GM23338 (cell line): ENCODE results near the gene BLOC1S6. TPM values are rescaled to one million over a fixed set of nuclear protein-coding genes. Genes with fewer than 3 reads are reported as not detected.

Experiments
- ATAC-seq: fragments of 200-7000 bp; cut with Tn5 transposase; 3 replicates; pipeline ENCODE4 v1.9.1; 2020
- DNase-seq: peaks from one replicate; pipeline ENCODE4 v3.0.0-alpha.2; 2015; ENCODE audit warnings: low spot score
- H2AFZ ChIP-seq: fragments of 200-600 bp; sonication (generic); 2 replicates; pipeline ENCODE4 v1.8.0; 2016; ENCODE audit warnings: antibody characterized with exemption, mild to moderate bottlenecking, moderate library complexity
- H3F3A ChIP-seq: fragments of 200-600 bp; sonication (generic); replicated peaks from 2 replicates; pipeline ENCODE4 v1.8.0; 2017; ENCODE audit warnings: antibody characterized with exemption, mixed run types, low read depth
- H3K27ac ChIP-seq: fragments of 200-600 bp; sonication (generic); 2 replicates; pipeline ENCODE4 v1.6.1; 2016; ENCODE audit warnings: low read depth
- H3K27me3 ChIP-seq: fragments of 200-600 bp; sonication (generic); 2 replicates; pipeline ENCODE4 v1.8.0; 2016; ENCODE audit warnings: mild to moderate bottlenecking, mixed run types, moderate library complexity; ENCODE audit not compliant: insufficient read depth
- H3K36me3 ChIP-seq: fragments of 200-600 bp; sonication (generic); 2 replicates; pipeline ENCODE4 v1.8.0; 2016; ENCODE audit warnings: mild to moderate bottlenecking; ENCODE audit not compliant: insufficient read depth
- H3K4me1 ChIP-seq: fragments of 200-600 bp; sonication (generic); 2 replicates; pipeline ENCODE4 v1.8.0; 2016; ENCODE audit warnings: mild to moderate bottlenecking, moderate library complexity; ENCODE audit not compliant: insufficient read depth
- H3K4me2 ChIP-seq: fragments of 200-600 bp; sonication (generic); 2 replicates; pipeline ENCODE4 v1.7.1; 2017; ENCODE audit warnings: mixed run types
- H3K4me3 ChIP-seq: fragments of 200-600 bp; sonication (generic); 2 replicates; pipeline ENCODE4 v1.6.1; 2016; ENCODE audit warnings: mixed run types
- H3K79me2 ChIP-seq: fragments of 200-600 bp; sonication (generic); replicated peaks from 2 replicates; pipeline ENCODE4 v1.8.0; 2017; ENCODE audit warnings: mild to moderate bottlenecking; ENCODE audit not compliant: insufficient read depth
- H3K9me2 ChIP-seq: fragments of 200-600 bp; sonication (generic); 2 replicates; pipeline ENCODE4 v1.8.0; 2017; ENCODE audit not compliant: insufficient read depth
- H4K20me1 ChIP-seq: fragments of 200-600 bp; sonication (generic); replicated peaks from 2 replicates; pipeline ENCODE4 v1.8.0; 2017; ENCODE audit warnings: mild to moderate bottlenecking; ENCODE audit not compliant: insufficient read depth
- H3K27ac Mint-ChIP-seq: 2 replicates; pipeline ENCODE4 v1.8.0; 2020; ENCODE audit warnings: inconsistent platforms, mild to moderate bottlenecking, moderate library complexity, mixed read lengths
- H3K27me3 Mint-ChIP-seq: 3 replicates; pipeline ENCODE4 v1.8.0; 2022; ENCODE audit warnings: low read depth, mild to moderate bottlenecking, moderate library complexity, mixed read lengths, inconsistent platforms; ENCODE audit not compliant: insufficient read depth, poor library complexity
- H3K36me3 Mint-ChIP-seq: 3 replicates; pipeline ENCODE4 v1.8.0; 2021; ENCODE audit warnings: low read depth, mild to moderate bottlenecking, inconsistent platforms, moderate library complexity, mixed read lengths
- H3K4me1 Mint-ChIP-seq: 3 replicates; pipeline ENCODE4 v1.8.0; 2020; ENCODE audit warnings: mild to moderate bottlenecking, inconsistent platforms, mixed read lengths
- H3K4me3 Mint-ChIP-seq: 3 replicates; pipeline ENCODE4 v1.8.0; 2021; ENCODE audit warnings: moderate library complexity, mild to moderate bottlenecking, inconsistent platforms, mixed read lengths
- H3K9me3 Mint-ChIP-seq: 3 replicates; pipeline ENCODE4 v1.8.0; 2020; ENCODE audit warnings: moderate library complexity, mild to moderate bottlenecking, inconsistent platforms, mixed read lengths
- CREB1 ChIP-seq: fragments of 250-450 bp; sonication (Bioruptor Pico); IDR thresholded peaks from 2 replicates; pipeline ENCODE4 v1.5.0; 2020; ENCODE audit warnings: low read depth, mild to moderate bottlenecking, moderate library complexity
- CTCF ChIP-seq, 2 experiments: fragments of 200-600 bp in 1 of 2; sonication (generic) in 1 of 2; conservative IDR thresholded peaks; 2 replicates each; pipeline versions ENCODE4 v1.5.1 to v1.6.1; 2016 to 2017; ENCODE audit warnings: antibody characterized with exemption in 2 of 2, low read depth in 2 of 2, mild to moderate bottlenecking in 2 of 2, moderate library complexity in 1 of 2
- ETS1 ChIP-seq: IDR thresholded peaks from 2 replicates; pipeline ENCODE4 v1.6.1; 2016; ENCODE audit warnings: antibody characterized with exemption
- EZH2 ChIP-seq: fragments of 200-600 bp; sonication (generic); IDR thresholded peaks from one replicate; pipeline ENCODE4 v1.8.0; 2017; ENCODE audit warnings: antibody characterized with exemption, mild to moderate bottlenecking, low read depth; ENCODE audit not compliant: unreplicated experiment
- EZH2phosphoT487 ChIP-seq: fragments of 200-600 bp; sonication (generic); IDR thresholded peaks from one replicate; pipeline ENCODE4 v1.8.1; 2018; ENCODE audit warnings: antibody characterized with exemption; ENCODE audit not compliant: unreplicated experiment
- JUNB ChIP-seq: IDR thresholded peaks from one replicate; pipeline ENCODE4 v1.6.1; 2016; ENCODE audit warnings: antibody characterized with exemption; ENCODE audit not compliant: unreplicated experiment
- NANOG ChIP-seq: IDR thresholded peaks from 2 replicates; pipeline ENCODE4 v1.6.1; 2016; ENCODE audit warnings: antibody characterized with exemption, borderline replicate concordance
- POLR2AphosphoS5 ChIP-seq: IDR thresholded peaks from 2 replicates; pipeline ENCODE4 v1.6.1; 2016; ENCODE audit warnings: antibody characterized with exemption, low read depth
- REST ChIP-seq: IDR thresholded peaks from one replicate; pipeline ENCODE4 v1.6.1; 2018; ENCODE audit warnings: antibody characterized with exemption; ENCODE audit not compliant: unreplicated experiment
- STAT1 ChIP-seq: IDR thresholded peaks from one replicate; pipeline ENCODE4 v1.6.1; 2016; ENCODE audit warnings: antibody characterized with exemption; ENCODE audit not compliant: unreplicated experiment
- ZNF114 ChIP-seq: fragments of 250-450 bp; sonication (Bioruptor Pico); IDR thresholded peaks from 2 replicates; pipeline ENCODE4 v1.5.0; 2020; ENCODE audit warnings: mild to moderate bottlenecking, moderate library complexity
- ZNF331 ChIP-seq: fragments of 250-450 bp; sonication (Bioruptor Pico); IDR thresholded peaks from 2 replicates; pipeline ENCODE4 v1.5.0; 2020; ENCODE audit warnings: low read depth, mild to moderate bottlenecking, moderate library complexity
- polyA plus RNA-seq: library from polyadenylated mRNA; unstranded; fragments of >200 nt; fragmentation: Nextera tagmentation; extraction: Ambion mirVana; gene quantifications from 2 replicates; pipeline ENCODE4 v1.2.1, GENCODE V29; 2016
- total RNA-seq: library from RNA; depleted of rRNA; stranded (reverse); fragments of >200 nt; shearing (Covaris generic); gene quantifications from 2 replicates; pipeline ENCODE4 v1.2.3, GENCODE V29; 2014
- TF ChIP-seq, protein P1 (sequence below): fragments of 250-450 bp; sonication (Bioruptor Pico); IDR thresholded peaks from 2 replicates; pipeline ENCODE4 v1.5.0; 2020; ENCODE audit warnings: mild to moderate bottlenecking, moderate library complexity

BLOC1S6 gene
- total and polyA plus RNA-seq, 2 experiments from 2014 or later: 20.9 to 28.4 TPM

GRCh38 chr15:45647828-45648227, 60.6 kb downstream of the BLOC1S6 start:
- DNase-seq (no peak), ATAC-seq (no peak)
- Histone ChIP-seq H3K4me2 (no peak overlapping the region), H3K4me3 (no peak overlapping the region), H4K20me1 (no peaks in the 10 kb centered on the region), H3K4me1 (no peaks in the 10 kb centered on the region), H3K27ac (no peak overlapping the region), H3K27me3 (no peaks in the 10 kb centered on the region), H3K9me2 (no peaks in the 10 kb centered on the region), H2AFZ (no peak overlapping the region), H3K79me2 (no peaks in the 10 kb centered on the region), H3F3A (no peaks in the 10 kb centered on the region), H3K36me3 (no peaks in the 10 kb centered on the region)
- Mint-ChIP-seq H3K4me1 (no peaks in the 10 kb centered on the region), H3K4me3 (no peak overlapping the region), H3K36me3 (peaks cover 13% of the 10 kb centered on the region), H3K27me3 (peaks cover 4% of the 10 kb centered on the region), H3K27ac (no peak overlapping the region), H3K9me3 (peaks cover 67% of the 10 kb centered on the region)
- TF ChIP-seq STAT1 (no peak), EZH2 (no peak), EZH2phosphoT487 (no peak), ETS1 (no peak), REST (no peak), NANOG (no peak), POLR2AphosphoS5 (no peak), JUNB (no peak), ZNF114 (CRISPR knock-in tag) (no peak), CREB1 (no peak), CTCF (conservative IDR thresholded peaks at IDR 0.05; ENCODE audit: low read depth in 2 of 2) (no peak), ZNF331 (CRISPR knock-in tag) (no peak)
- TF ChIP-seq, protein P1, sequence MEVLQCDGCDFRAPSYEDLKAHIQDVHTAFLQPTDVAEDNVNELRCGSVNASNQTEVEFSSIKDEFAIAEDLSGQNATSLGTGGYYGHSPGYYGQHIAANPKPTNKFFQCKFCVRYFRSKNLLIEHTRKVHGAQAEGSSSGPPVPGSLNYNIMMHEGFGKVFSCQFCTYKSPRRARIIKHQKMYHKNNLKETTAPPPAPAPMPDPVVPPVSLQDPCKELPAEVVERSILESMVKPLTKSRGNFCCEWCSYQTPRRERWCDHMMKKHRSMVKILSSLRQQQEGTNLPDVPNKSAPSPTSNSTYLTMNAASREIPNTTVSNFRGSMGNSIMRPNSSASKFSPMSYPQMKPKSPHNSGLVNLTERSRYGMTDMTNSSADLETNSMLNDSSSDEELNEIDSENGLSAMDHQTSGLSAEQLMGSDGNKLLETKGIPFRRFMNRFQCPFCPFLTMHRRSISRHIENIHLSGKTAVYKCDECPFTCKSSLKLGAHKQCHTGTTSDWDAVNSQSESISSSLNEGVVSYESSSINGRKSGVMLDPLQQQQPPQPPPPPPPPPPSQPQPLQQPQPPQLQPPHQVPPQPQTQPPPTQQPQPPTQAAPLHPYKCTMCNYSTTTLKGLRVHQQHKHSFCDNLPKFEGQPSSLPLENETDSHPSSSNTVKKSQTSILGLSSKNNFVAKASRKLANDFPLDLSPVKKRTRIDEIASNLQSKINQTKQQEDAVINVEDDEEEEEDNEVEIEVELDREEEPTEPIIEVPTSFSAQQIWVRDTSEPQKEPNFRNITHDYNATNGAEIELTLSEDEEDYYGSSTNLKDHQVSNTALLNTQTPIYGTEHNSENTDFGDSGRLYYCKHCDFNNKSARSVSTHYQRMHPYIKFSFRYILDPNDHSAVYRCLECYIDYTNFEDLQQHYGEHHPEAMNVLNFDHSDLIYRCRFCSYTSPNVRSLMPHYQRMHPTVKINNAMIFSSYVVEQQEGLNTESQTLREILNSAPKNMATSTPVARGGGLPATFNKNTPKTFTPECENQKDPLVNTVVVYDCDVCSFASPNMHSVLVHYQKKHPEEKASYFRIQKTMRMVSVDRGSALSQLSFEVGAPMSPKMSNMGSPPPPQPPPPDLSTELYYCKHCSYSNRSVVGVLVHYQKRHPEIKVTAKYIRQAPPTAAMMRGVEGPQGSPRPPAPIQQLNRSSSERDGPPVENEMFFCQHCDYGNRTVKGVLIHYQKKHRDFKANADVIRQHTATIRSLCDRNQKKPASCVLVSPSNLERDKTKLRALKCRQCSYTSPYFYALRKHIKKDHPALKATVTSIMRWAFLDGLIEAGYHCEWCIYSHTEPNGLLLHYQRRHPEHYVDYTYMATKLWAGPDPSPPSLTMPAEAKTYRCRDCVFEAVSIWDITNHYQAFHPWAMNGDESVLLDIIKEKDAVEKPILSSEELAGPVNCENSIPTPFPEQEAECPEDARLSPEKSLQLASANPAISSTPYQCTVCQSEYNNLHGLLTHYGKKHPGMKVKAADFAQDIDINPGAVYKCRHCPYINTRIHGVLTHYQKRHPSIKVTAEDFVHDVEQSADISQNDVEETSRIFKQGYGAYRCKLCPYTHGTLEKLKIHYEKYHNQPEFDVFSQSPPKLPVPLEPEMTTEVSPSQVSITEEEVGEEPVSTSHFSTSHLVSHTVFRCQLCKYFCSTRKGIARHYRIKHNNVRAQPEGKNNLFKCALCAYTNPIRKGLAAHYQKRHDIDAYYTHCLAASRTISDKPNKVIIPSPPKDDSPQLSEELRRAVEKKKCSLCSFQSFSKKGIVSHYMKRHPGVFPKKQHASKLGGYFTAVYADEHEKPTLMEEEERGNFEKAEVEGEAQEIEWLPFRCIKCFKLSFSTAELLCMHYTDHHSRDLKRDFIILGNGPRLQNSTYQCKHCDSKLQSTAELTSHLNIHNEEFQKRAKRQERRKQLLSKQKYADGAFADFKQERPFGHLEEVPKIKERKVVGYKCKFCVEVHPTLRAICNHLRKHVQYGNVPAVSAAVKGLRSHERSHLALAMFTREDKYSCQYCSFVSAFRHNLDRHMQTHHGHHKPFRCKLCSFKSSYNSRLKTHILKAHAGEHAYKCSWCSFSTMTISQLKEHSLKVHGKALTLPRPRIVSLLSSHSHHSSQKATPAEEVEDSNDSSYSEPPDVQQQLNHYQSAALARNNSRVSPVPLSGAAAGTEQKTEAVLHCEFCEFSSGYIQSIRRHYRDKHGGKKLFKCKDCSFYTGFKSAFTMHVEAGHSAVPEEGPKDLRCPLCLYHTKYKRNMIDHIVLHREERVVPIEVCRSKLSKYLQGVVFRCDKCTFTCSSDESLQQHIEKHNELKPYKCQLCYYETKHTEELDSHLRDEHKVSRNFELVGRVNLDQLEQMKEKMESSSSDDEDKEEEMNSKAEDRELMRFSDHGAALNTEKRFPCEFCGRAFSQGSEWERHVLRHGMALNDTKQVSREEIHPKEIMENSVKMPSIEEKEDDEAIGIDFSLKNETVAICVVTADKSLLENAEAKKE (CRISPR knock-in tag): no peak
